Activated CD4-positive, alpha-beta T cell treated with anti-CD3 and anti-CD28 coated beads for 1 hour (primary cell): ENCODE measurements around the gene DYNLT4.
"Not testable (repeated sequence)": the region's sequence is repeated elsewhere in the genome, so short reads cannot be mapped to it uniquely, and the experiment has no call there.

Experiments used
- DNase-seq: peaks from one replicate; pipeline ENCODE4 v3.0.0-alpha.2; 2020

The DYNLT4 gene

GRCh38 chr1:44828003-44828651 is 21.0 kb upstream of the DYNLT4 start:
- DNase-seq, result no peak

- no peak for DNase-seq
These were observed 20.2 kb upstream of the DYNLT4 start for GRCh38 chr1:44827197-44828002.

- no peak for DNase-seq
These were observed 19.4 kb upstream of the DYNLT4 start for GRCh38 chr1:44826375-44827196.

GRCh38 chr1:44824392-44824791 is 17.2 kb upstream of the DYNLT4 start:
- DNase-seq, result not testable (repeated sequence)

DNA sequence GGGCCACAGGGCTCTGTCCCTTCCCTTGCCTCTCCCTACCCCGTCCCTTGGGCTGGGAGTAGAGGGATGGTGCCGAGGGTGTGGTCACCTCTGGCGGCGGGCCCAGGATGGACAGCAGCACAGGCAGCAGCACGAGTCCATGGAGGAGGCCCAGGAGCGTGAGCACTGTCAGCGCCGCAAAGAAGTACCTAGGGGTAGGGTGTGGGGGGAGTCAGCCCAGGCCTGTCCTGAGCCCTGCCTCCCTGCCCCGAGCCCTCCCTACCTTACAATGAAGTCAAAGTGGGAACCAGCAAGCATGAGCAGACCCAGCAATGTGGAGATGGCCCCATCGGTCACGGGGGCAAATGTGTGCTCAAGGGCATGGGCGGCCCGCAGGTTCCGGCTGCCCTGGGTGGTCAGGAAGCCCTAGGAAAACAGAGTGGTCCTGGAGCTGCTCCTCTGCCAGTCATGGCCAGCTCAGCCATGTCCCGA is 15.9 kb upstream of the DYNLT4 start:
- no peak for DNase-seq

DNA sequence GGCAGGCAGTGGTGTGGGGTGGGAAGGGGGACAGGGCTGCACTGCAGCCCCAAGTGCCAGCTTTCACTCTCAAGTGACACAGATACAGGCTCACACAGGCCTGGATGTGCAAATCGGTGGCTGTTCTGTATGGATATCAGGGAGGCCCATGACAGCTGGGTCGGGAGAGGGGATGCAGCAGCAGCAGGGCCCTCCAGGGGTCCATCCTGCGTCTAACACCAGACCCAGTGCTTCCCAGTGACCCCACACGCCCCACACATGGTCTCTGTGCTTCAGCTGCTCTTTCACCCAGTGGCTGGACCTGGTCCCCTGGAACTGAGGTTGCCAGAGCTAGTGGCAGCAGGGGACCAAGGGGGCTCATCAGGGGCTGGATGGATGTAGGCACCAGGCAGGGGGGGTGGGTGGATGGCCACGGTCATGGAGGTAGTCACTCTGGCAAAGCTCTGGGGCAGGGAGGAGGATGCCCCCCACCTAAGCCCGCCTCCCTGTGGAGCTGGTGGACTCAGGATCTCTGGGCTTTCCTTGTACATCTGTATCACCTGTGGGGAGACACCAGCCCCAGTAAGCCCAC is 15.1 kb upstream of the DYNLT4 start:
- no peak for DNase-seq

- DNase-seq, result no peak
These were observed 14.1 kb upstream of the DYNLT4 start for GRCh38 chr1:44821240-44821715.

- no peak for DNase-seq
These were observed 13.4 kb upstream of the DYNLT4 start for GRCh38 chr1:44820328-44821239.

DNA sequence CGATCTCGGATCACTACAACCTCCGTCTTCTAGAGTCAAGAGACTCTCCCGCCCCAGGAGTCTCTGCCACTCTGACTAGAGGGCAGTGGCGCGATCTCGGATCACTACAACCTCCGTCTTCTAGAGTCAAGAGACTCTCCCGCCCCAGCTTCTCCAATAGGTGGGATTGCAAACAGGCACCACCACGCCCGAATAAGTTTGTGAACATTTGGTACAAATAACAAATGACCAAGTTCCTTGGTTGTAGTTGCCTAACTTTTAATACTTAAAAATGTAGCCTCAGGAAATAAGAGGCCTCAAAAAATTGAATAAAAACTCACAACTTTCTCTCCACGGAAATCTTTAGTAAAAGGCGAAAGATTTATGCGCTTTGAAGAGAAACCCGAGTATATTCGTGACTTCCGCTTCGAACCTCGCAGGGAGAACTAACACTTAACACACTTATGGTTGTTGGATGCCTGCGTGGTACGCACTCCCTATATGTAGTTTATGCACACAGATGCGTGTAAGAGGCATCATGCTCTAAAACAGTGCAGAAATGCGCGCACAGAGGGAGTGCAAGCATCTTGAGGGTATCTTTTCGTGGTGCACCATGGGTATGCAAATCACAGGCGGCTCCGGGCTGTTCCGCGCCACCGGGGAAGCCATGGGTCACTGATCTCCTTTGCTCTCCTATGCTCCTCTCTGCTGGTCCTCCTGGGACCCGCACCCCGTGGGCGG is 12.6 kb upstream of the DYNLT4 start:
- DNase-seq, result peak; percentile 75

- no peak for DNase-seq
These were observed 12.1 kb upstream of the DYNLT4 start for GRCh38 chr1:44819196-44819607.

DNA sequence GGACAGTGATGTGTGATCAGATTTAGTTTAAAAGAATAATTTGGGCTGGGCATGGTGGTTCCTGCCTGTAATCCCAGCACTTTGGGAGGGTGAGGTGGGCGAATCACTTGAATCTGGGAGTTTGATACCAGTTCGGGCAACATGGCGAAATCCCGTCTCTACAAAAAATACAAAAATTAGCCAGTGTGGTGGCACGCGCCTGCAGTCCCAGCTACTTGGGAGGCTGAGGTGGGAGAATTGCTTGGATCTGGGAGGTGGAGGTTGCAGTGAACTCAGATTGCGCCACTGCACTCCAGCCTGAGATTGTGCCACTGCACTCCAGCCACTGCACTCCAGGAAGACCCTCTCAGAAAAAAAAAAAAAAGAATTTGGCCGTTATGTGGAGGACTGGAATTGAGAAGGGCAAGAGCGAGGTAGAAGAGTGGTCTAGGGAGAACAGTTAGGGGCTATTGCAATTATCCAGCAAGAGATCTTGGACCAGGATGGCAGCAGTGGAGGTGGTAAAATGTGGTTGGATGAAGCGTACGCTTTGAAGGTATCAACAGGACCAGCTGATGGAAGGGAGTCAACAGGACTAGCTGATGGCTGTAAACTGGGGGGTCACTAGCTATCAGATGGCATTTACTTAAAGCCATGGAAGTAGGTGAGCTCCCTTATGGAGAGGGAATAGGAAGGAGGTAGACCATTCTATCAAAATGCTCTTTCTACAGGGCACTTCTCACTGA is 10.8 kb upstream of the DYNLT4 start:
- no peak for DNase-seq

DNA sequence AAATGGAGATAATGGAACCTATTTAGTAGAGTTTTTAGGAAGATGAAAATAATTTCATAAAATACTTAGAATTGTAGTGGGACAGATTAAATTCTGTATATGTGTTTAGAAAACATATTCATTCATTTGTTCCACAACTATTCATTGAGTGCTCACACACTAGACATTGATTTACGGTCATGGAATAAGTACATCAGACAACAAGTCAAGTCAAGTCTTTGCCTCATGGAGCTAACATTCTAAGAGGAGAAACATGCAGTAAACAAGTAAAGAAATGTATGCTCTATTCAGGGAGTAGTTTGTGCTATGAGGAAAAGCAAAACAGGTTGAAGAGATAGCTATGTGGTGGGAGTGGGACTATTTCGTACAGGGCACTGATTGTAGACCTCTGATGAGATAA is 10.2 kb upstream of the DYNLT4 start:
- no peak for DNase-seq

GRCh38 chr1:44815926-44816325 is 8.8 kb upstream of the DYNLT4 start:
- not testable (repeated sequence) for DNase-seq

- DNase-seq, result no peak
These were observed 5.8 kb upstream of the DYNLT4 start for GRCh38 chr1:44812822-44813543.

GRCh38 chr1:44811234-44811633 is 4.1 kb upstream of the DYNLT4 start:
- DNase-seq, result no peak

DNA sequence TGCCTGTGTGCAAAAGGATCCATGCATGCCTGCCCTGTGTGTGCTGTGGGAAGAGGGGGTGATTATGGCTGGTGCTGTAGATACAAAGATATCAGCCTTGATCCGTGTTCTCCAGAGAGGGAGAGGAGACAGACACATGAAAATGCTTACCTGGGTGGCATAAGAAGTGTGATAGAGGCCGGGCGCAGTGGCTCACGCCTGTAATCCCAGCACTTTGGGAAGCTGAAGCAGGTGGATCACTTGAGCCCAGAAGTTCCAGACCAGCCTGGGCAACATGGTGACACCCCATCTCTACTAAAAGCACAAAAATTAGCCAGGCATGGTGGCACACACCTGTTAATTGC is 3.6 kb upstream of the DYNLT4 start:
- not testable (repeated sequence) for DNase-seq

- no peak for DNase-seq
These were observed 3.1 kb upstream of the DYNLT4 start for GRCh38 chr1:44810101-44810761.

- peak; percentile 84 for DNase-seq
These were observed 2.1 kb upstream of the DYNLT4 start for GRCh38 chr1:44808938-44809917.
